HCT116 (cell line): Measurements from ENCODE around the gene BCL2L11. TPM values are rescaled to one million over a fixed set of nuclear protein-coding genes. Genes with fewer than 3 reads are reported as not detected.

Source experiments
- ATAC-seq: fragments of 200-7000 bp; cut with Tn5 transposase; 2 replicates; pipeline ENCODE4 v1.9.1; 2020; ENCODE audit warnings: mild to moderate bottlenecking, moderate library complexity
- BruUV-seq: library from RNA; stranded (reverse); fragments of 400-500 nt; replicated peaks from 2 replicates; lab custom pipeline; 2021; lab: Mats Ljungman, UMichigan
- CTCF ChIA-PET: fragments of 300-600 bp; sonication (Branson Sonifier 250); formaldehyde crosslinking; loops from one replicate; lab custom pipeline; 2021; ENCODE audit warnings: antibody characterized with exemption; lab: Charles Lee
- POLR2A ChIA-PET: fragments of 300-600, 350-600 bp; sonication (Branson Sonifier 250); formaldehyde crosslinking; loops from one replicate; lab custom pipeline; 2021; ENCODE audit warnings: antibody characterized with exemption; lab: Charles Lee
- RAD21 ChIA-PET, 2 experiments: fragments of 300-600 bp; sonication (Branson Sonifier 250); formaldehyde crosslinking; loops; one replicate each; lab custom pipeline; 2023; ENCODE audit warnings: low total read pairs in 2 of 2; ENCODE audit not compliant: uncharacterized antibody in 2 of 2, unreplicated experiment in 2 of 2, low non-redundant PET in 1 of 2; lab: Charles Lee
- DNase-seq: peaks from one replicate; pipeline ENCODE4 v3.0.0-alpha.2; 2010; ENCODE audit warnings: low read depth, low spot score
- H2AFZ ChIP-seq: fragments of 200-600 bp; shearing (Covaris generic), sonication (generic); 2 replicates; pipeline ENCODE4 v1.6.1; 2017; ENCODE audit warnings: low read depth, mixed run types, mixed read lengths, antibody characterized with exemption, low read length; ENCODE audit not compliant: poor library complexity, severe bottlenecking
- H3K27ac ChIP-seq: 2 replicates; pipeline ENCODE4 v1.5.1; 2012; ENCODE audit warnings: low read depth, low read length
- H3K27me3 ChIP-seq: fragments of 200-600 bp; sonication (generic); 2 replicates; pipeline ENCODE4 v1.6.1; 2016; ENCODE audit warnings: mixed run types, low read length, mixed read lengths; ENCODE audit not compliant: insufficient read depth
- H3K36me3 ChIP-seq, 2 experiments: fragments of 200-500 bp in 1 of 2; fragments of 200-600 bp in 1 of 2; sonication (Bioruptor generic) in 1 of 2; sonication (generic) in 1 of 2; 2 replicates each; pipeline versions ENCODE4 v1.5.1 to v1.6.1; 2014 to 2016; ENCODE audit warnings: low read length in 2 of 2, inconsistent platforms in 1 of 2, mixed read lengths in 1 of 2, mixed run types in 1 of 2; ENCODE audit not compliant: insufficient read depth in 2 of 2, control insufficient read depth in 1 of 2
- H3K4me1 ChIP-seq, 2 experiments: fragments of 200-600 bp in 1 of 2; sonication (generic) in 1 of 2; 2 replicates each; pipeline versions ENCODE4 v1.5.1 to v1.6.1; 2012 to 2017; ENCODE audit warnings: low read length in 2 of 2, inconsistent platforms in 1 of 2, mild to moderate bottlenecking in 1 of 2, mixed read lengths in 1 of 2, mixed run types in 1 of 2, moderate library complexity in 1 of 2; ENCODE audit not compliant: insufficient read depth in 2 of 2, control insufficient read depth in 1 of 2
- H3K4me2 ChIP-seq: fragments of 200-600 bp; sonication (generic); 2 replicates; pipeline ENCODE4 v1.6.1; 2017; ENCODE audit warnings: mixed run types, low read length, mixed read lengths
- H3K4me3 ChIP-seq, 2 experiments: fragments of 200-600 bp in 1 of 2; sonication (generic) in 1 of 2; replicated peaks in 1 of 2; 2 replicates each; pipeline ENCODE4 v1.5.1; 2011 to 2016; ENCODE audit warnings: low read length in 2 of 2, control low read depth in 1 of 2, low read depth in 1 of 2, mild to moderate bottlenecking in 1 of 2, mixed read lengths in 1 of 2, mixed run types in 1 of 2
- H3K79me2 ChIP-seq: fragments of 200-600 bp; sonication (generic); 2 replicates; pipeline ENCODE4 v1.6.1; 2017; ENCODE audit warnings: mild to moderate bottlenecking, mixed run types, low read length, moderate library complexity, mixed read lengths; ENCODE audit not compliant: insufficient read depth
- H3K9ac ChIP-seq: fragments of 200-600 bp; sonication (generic); 2 replicates; pipeline ENCODE4 v1.6.1; 2016; ENCODE audit warnings: low read length, mixed read lengths
- H3K9me2 ChIP-seq: fragments of 200-600 bp; sonication (generic), shearing (Covaris generic); 2 replicates; pipeline ENCODE4 v1.6.1; 2017; ENCODE audit warnings: mixed run types, mild to moderate bottlenecking, moderate library complexity; ENCODE audit not compliant: insufficient read depth
- H3K9me3 ChIP-seq, 2 experiments: fragments of 200-500 bp in 1 of 2; fragments of 200-600 bp in 1 of 2; sonication (Bioruptor generic) in 1 of 2; sonication (generic) in 1 of 2; 2 replicates each; pipeline ENCODE4 v1.6.1; 2014 to 2017; ENCODE audit warnings: low read length in 2 of 2, mixed read lengths in 2 of 2, inconsistent platforms in 1 of 2, low read depth in 1 of 2, mild to moderate bottlenecking in 1 of 2, mixed run types in 1 of 2, moderate library complexity in 1 of 2; ENCODE audit not compliant: control insufficient read depth in 1 of 2, insufficient read depth in 1 of 2
- H4K20me1 ChIP-seq: fragments of 200-600 bp; sonication (generic), shearing (Covaris generic); 2 replicates; pipeline ENCODE4 v1.6.1; 2017; ENCODE audit warnings: mixed run types, mild to moderate bottlenecking, moderate library complexity; ENCODE audit not compliant: insufficient read depth
- CBX3 ChIP-seq: IDR thresholded peaks from 2 replicates; pipeline ENCODE4 v1.6.1; 2012; ENCODE audit warnings: low read depth
- CEBPB ChIP-seq: IDR thresholded peaks from 2 replicates; pipeline ENCODE4 v1.6.1; 2012; ENCODE audit warnings: low read depth
- EGR1 ChIP-seq: IDR thresholded peaks from 2 replicates; pipeline ENCODE4 v1.6.1; 2012; ENCODE audit warnings: low read depth
- ELF1 ChIP-seq: IDR thresholded peaks from 2 replicates; pipeline ENCODE4 v1.6.1; 2012; ENCODE audit warnings: low read depth, borderline replicate concordance
- EZH2phosphoT487 ChIP-seq: fragments of 200-600 bp; IDR thresholded peaks from 2 replicates; pipeline ENCODE4 v1.6.1; 2018; ENCODE audit warnings: antibody characterized with exemption, borderline replicate concordance
- SP1 ChIP-seq: IDR thresholded peaks from 2 replicates; pipeline ENCODE4 v1.6.1; 2012; ENCODE audit warnings: low read depth
- SRF ChIP-seq: IDR thresholded peaks from 2 replicates; pipeline ENCODE4 v1.6.1; 2012; ENCODE audit warnings: low read depth
- ZBTB33 ChIP-seq: IDR thresholded peaks from 2 replicates; pipeline ENCODE4 v1.6.1; 2011; ENCODE audit warnings: mild to moderate bottlenecking, low read length, moderate library complexity; ENCODE audit not compliant: insufficient replicate concordance; ENCODE audit errors: extremely low read depth
- ZFX ChIP-seq: fragments of 450-650 bp; IDR thresholded peaks from 2 replicates; pipeline ENCODE4 v1.6.1; 2017
- ZNF274 ChIP-seq: fragments of 200-500 bp; sonication (Bioruptor generic); IDR thresholded peaks from 2 replicates; pipeline ENCODE4 v1.6.1; 2014; ENCODE audit warnings: mild to moderate bottlenecking, low read depth, low read length, inconsistent platforms
- intact Hi-C: fragments of 100-400 bp; cut with micrococcal nuclease; formaldehyde crosslinking; loops from 2 replicates; pipeline ENCODE4 v1.10.0; 2022
- total RNA-seq: library from RNA; stranded (reverse); gene quantifications from one replicate; pipeline ENCODE4 v1.2.1, GENCODE V29; 2021; ENCODE audit not compliant: unreplicated experiment
- TF ChIP-seq, protein P1 (sequence below), 3 experiments: fragments of 200-600 bp in 1 of 3; sonication (generic) in 1 of 3; IDR thresholded peaks in 2 of 3; conservative IDR thresholded peaks in 1 of 3; 2 replicates each; pipeline ENCODE4 v1.5.1; 2012 to 2017; ENCODE audit warnings: low read depth in 2 of 3, low read length in 2 of 3, antibody characterized with exemption in 1 of 3, borderline replicate concordance in 1 of 3, control low read depth in 1 of 3, mild to moderate bottlenecking in 1 of 3, mixed read lengths in 1 of 3, mixed run types in 1 of 3, moderate library complexity in 1 of 3; ENCODE audit not compliant: insufficient read depth in 1 of 3

Gene BCL2L11
- total RNA-seq, 1 experiment from 2014 or later = 17.8 TPM

- ChIA-PET CTCF (no interaction called here), RAD21 (no interaction called here), POLR2A (no interaction called here)
- Histone ChIP-seq H4K20me1 (no peaks in the 10 kb centered on the region), H3K4me2 (no peak overlapping the region), H3K36me3 (no peaks in the 10 kb centered on the region), H3K9me2 (no peaks in the 10 kb centered on the region), H3K4me1 (no peaks in the 10 kb centered on the region), H2AFZ (no peak overlapping the region), H3K9me3 (no peaks in the 10 kb centered on the region), H3K27ac (no peak overlapping the region), H3K9ac (no peak overlapping the region), H3K4me3 (no peak overlapping the region), H3K27me3 (no peaks in the 10 kb centered on the region), H3K79me2 (no peaks in the 10 kb centered on the region)
- DNase-seq (no peak), ATAC-seq (no peak)
- no peak for TF ChIP-seq ELF1
- no peak for TF ChIP-seq EGR1
- no peak for TF ChIP-seq ZBTB33
- TF ChIP-seq SRF = no peak
- TF ChIP-seq CBX3 = no peak
- no peak for TF ChIP-seq SP1
- TF ChIP-seq ZNF274 = no peak
- TF ChIP-seq CEBPB = no peak
- no peak for TF ChIP-seq ZFX
- TF ChIP-seq EZH2phosphoT487 = no peak
- TF ChIP-seq, protein P1, sequence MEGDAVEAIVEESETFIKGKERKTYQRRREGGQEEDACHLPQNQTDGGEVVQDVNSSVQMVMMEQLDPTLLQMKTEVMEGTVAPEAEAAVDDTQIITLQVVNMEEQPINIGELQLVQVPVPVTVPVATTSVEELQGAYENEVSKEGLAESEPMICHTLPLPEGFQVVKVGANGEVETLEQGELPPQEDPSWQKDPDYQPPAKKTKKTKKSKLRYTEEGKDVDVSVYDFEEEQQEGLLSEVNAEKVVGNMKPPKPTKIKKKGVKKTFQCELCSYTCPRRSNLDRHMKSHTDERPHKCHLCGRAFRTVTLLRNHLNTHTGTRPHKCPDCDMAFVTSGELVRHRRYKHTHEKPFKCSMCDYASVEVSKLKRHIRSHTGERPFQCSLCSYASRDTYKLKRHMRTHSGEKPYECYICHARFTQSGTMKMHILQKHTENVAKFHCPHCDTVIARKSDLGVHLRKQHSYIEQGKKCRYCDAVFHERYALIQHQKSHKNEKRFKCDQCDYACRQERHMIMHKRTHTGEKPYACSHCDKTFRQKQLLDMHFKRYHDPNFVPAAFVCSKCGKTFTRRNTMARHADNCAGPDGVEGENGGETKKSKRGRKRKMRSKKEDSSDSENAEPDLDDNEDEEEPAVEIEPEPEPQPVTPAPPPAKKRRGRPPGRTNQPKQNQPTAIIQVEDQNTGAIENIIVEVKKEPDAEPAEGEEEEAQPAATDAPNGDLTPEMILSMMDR (IDR thresholded peaks at IDR 0.05 in 2 of 3, conservative IDR thresholded peaks at IDR 0.05 in 1 of 3; ENCODE audit: borderline replicate concordance in 1 of 3, insufficient read depth in 1 of 3, low read depth in 2 of 3, low read length in 2 of 3) = no peak
- BruUV-seq = no TSS peak
- intact Hi-C loops = no loop called here
Observed at GRCh38 chr2:111188681-111189080, 68.0 kb downstream of the BCL2L11 start.
